B cell (primary cell): ENCODE measurements around the gene RPS6KA4.

Experiments
- EZH2 ChIP-seq: IDR thresholded peaks from 2 replicates; pipeline ENCODE4 v1.6.1; 2012; ENCODE audit warnings: borderline replicate concordance, low read depth, mild to moderate bottlenecking, moderate library complexity, low read length; ENCODE audit not compliant: insufficient read depth, poor library complexity, severe bottlenecking
- TF ChIP-seq, protein P1 (sequence below): fragments of 200-600 bp; IDR thresholded peaks from one replicate; pipeline ENCODE4 v1.8.0; 2022; ENCODE audit warnings: antibody characterized with exemption, mild to moderate bottlenecking

DNA sequence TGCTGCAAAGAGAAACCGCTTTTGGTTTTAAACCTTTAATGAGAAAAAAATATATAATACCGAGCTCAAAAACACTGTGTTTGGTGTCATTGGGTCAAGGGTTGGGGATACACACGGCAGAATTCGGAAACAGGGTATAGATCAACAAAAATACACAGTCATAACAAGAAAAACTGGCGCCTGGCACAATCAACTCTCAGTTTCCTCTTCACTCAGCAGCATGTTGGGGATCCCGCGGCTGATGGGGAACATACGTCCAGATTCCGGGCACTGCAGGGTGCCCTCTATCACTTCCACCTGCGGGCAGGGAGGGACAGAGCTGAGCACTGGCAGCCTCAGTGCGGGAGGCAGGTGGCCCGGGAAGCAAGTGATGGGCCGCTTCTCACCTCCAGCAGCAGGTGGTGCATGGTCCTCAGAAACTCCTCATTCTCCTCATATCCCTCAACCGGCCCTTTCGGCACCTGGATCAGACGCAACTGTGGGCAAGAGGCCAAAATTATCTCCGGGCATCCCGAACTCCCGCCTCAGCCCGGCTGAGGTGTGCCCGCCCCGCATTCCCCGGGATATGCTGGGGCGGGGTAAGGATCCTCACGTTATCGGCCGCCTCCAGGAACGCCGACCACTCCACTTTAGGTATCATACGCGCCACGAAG is 42.2 kb upstream of the RPS6KA4 start:
- TF ChIP-seq, protein P1, sequence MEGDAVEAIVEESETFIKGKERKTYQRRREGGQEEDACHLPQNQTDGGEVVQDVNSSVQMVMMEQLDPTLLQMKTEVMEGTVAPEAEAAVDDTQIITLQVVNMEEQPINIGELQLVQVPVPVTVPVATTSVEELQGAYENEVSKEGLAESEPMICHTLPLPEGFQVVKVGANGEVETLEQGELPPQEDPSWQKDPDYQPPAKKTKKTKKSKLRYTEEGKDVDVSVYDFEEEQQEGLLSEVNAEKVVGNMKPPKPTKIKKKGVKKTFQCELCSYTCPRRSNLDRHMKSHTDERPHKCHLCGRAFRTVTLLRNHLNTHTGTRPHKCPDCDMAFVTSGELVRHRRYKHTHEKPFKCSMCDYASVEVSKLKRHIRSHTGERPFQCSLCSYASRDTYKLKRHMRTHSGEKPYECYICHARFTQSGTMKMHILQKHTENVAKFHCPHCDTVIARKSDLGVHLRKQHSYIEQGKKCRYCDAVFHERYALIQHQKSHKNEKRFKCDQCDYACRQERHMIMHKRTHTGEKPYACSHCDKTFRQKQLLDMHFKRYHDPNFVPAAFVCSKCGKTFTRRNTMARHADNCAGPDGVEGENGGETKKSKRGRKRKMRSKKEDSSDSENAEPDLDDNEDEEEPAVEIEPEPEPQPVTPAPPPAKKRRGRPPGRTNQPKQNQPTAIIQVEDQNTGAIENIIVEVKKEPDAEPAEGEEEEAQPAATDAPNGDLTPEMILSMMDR: peak; percentile 67
- TF ChIP-seq EZH2: no peak
